Subcutaneous abdominal adipose tissue (tissue), 5 donors: ENCODE data around the gene IL15.

Experiments
- H3K27ac ChIP-seq: one replicate; pipeline ENCODE4 v1.7.0; 2013; ENCODE audit warnings: low read depth, mild to moderate bottlenecking, inconsistent platforms, low read length, moderate library complexity
- H3K27me3 ChIP-seq, 5 donors: one replicate each; pipeline ENCODE4 v1.7.0; 2013; ENCODE audit warnings: low read length in 5 of 5, inconsistent platforms in 1 of 5; ENCODE audit not compliant: control insufficient read depth in 5 of 5, insufficient read depth in 4 of 5
- H3K36me3 ChIP-seq, 5 donors: one replicate each; pipeline ENCODE4 v1.7.0; 2013; ENCODE audit warnings: low read length in 5 of 5; ENCODE audit not compliant: control insufficient read depth in 5 of 5, insufficient read depth in 5 of 5
- H3K4me1 ChIP-seq, 5 donors: one replicate each; pipeline ENCODE4 v1.7.0; 2013; ENCODE audit warnings: low read length in 5 of 5, mild to moderate bottlenecking in 3 of 5, moderate library complexity in 1 of 5; ENCODE audit not compliant: control insufficient read depth in 5 of 5, insufficient read depth in 5 of 5
- H3K4me3 ChIP-seq, 5 donors: one replicate each; pipeline ENCODE4 v1.7.0; 2013; ENCODE audit warnings: low read length in 5 of 5, low read depth in 1 of 5
- H3K9ac ChIP-seq, 5 donors: one replicate each; pipeline ENCODE4 v1.7.0; 2013; ENCODE audit warnings: low read length in 5 of 5, mild to moderate bottlenecking in 4 of 5, moderate library complexity in 3 of 5
- H3K9me3 ChIP-seq, 5 donors: one replicate each; pipeline ENCODE4 v1.7.0; 2013; ENCODE audit warnings: low read length in 5 of 5; ENCODE audit not compliant: control insufficient read depth in 5 of 5
- donor health status: healthy.
- donor health status: healthy.
- donor health status: healthy.
- donor health status: healthy.
- donor health status: healthy.

The IL15 gene

DNA sequence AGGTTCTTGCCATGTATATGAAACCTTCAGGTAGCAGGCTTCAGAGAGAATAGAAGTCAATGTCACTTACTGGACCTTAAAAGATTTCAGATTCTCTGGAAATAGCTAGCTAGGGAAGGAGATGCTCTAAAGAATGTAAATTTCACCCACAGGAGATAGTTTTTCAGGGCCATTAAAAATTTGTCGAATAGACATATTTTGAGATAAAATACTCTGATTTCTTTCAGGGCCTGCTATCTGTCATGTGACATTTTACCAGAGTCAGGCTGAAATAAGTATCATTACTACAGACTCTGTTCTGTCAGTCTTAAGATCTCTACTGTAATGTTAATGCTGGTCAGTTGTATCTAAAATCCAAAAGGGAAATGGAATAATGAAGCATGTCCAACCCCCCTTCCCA, 15.7 kb upstream of the IL15 start:
- no peaks in the 10 kb centered on the region for H3K27me3 ChIP-seq
- H3K27ac ChIP-seq, result no peak overlapping the region
- H3K4me1 ChIP-seq, result no peaks in the 10 kb centered on the region
- peaks cover 0 to under 1% (median 0%) of the 10 kb centered on the region in 5 donors for H3K9me3 ChIP-seq
- H3K9ac ChIP-seq, result no peak overlapping the region
- no peak overlapping the region for H3K4me3 ChIP-seq
- no peaks in the 10 kb centered on the region for H3K36me3 ChIP-seq

DNA sequence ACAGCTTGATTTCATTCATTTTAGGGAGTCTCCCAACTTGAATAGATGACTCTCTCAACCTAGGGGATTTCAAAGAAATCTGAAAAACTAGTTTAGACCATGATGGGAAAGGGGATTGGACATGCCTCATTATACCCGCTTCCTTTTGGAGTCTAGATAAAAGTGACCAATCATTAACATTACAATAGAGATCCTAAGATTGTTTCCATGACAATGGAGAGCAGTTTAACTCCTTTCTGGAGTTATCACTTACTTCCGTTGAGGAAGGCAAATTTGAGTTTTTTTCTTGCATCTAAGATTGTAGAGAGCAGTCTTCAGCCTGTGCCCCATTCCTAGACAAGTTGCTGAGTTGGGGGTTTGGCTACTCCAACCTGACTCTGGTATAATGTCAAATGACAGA, 11.4 kb upstream of the IL15 start:
- Histone ChIP-seq H3K4me3 (no peak overlapping the region), H3K4me1 (no peaks in the 10 kb centered on the region), H3K27ac (no peak overlapping the region), H3K36me3 (no peaks in the 10 kb centered on the region), H3K27me3 (no peaks in the 10 kb centered on the region), H3K9me3 (no peaks in the 10 kb centered on the region), H3K9ac (no peak overlapping the region)

DNA sequence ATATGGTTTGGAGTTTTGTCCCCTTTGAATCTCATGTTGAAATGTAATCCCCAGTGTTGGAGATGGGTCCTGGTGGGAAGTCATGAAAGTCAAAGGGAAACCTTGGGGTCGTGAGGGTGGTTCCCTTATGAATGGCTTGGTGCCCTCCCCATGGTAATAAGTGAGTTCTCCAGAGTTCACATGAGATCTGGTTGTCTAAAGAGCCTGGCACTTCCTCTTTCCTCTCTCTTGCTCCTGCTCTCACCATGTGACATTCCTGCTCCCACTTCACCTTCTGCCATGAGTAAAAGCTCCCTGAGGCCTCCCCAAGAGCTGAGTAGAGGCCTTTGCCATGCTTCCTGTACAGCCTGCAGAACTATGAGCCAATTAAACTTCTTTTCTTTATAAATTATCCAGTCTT, 5.5 kb upstream of the IL15 start:
- Histone ChIP-seq H3K9me3 (no peaks in the 10 kb centered on the region), H3K4me1 (peaks cover 0 to 3% (median 3%) of the 10 kb centered on the region in 5 donors), H3K27me3 (no peaks in the 10 kb centered on the region), H3K9ac (no peak overlapping the region), H3K4me3 (no peak overlapping the region), H3K36me3 (no peaks in the 10 kb centered on the region), H3K27ac (no peak overlapping the region)

DNA sequence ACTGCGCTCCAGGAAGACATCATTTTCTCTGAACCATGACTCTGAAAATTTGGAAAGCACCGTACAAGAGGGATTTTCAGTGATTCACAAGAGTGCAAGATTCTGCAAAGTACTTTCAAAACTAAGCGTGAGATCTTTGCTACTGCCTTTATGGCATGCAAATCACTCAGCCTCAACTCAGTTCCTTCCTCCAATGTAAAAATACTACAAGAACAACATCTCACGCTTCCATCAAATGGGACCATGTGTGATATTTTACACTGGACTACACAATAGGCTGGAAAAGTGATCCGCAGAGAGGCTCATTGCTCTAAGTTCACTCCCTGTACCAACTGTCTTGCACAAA, 674 bp upstream of the IL15 start:
- H3K4me1 ChIP-seq, result peaks cover 0 to 24% (median 21%) of the 10 kb centered on the region in 5 donors
- H3K36me3 ChIP-seq, result no peaks in the 10 kb centered on the region
- no peaks in the 10 kb centered on the region for H3K27me3 ChIP-seq
- H3K9ac ChIP-seq, result peak overlapping the region in 3 of 5 donors; percentile 87 to 90 (median 88)
- H3K9me3 ChIP-seq, result no peaks in the 10 kb centered on the region
- peak overlapping the region; percentile 71 for H3K27ac ChIP-seq
- peak overlapping the region; percentile 66 to 93 (median 91) for H3K4me3 ChIP-seq

DNA sequence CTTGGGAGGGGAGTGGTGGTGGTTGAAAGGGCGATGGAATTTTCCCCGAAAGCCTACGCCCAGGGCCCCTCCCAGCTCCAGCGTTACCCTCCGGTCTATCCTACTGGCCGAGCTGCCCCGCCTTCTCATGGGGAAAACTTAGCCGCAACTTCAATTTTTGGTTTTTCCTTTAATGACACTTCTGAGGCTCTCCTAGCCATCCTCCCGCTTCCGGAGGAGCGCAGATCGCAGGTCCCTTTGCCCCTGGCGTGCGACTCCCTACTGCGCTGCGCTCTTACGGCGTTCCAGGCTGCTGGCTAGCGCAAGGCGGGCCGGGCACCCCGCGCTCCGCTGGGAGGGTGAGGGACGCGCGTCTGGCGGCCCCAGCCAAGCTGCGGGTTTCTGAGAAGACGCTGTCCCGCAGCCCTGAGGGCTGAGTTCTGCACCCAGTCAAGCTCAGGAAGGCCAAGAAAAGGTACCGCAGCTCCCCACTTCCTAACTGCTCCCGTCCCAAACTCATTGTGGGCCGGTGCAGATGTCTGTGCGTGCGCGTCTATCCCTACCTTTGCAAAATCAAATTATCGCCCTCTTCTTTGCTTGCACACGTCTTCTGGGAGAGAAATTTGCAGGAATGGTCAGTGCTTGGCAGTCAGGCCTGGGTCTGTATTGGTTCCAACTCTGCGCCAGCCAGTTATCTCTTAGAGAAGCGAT, 533 bp downstream of the IL15 start:
- peaks cover 0 to 24% (median 21%) of the 10 kb centered on the region in 5 donors for H3K4me1 ChIP-seq
- H3K27me3 ChIP-seq, result no peaks in the 10 kb centered on the region
- H3K9ac ChIP-seq, result peak overlapping the region; percentile 66 to 90 (median 87)
- H3K4me3 ChIP-seq, result peak overlapping the region; percentile 87 to 93 (median 91)
- peak overlapping the region; percentile 71 for H3K27ac ChIP-seq
- H3K9me3 ChIP-seq, result no peaks in the 10 kb centered on the region
- H3K36me3 ChIP-seq, result no peaks in the 10 kb centered on the region

DNA sequence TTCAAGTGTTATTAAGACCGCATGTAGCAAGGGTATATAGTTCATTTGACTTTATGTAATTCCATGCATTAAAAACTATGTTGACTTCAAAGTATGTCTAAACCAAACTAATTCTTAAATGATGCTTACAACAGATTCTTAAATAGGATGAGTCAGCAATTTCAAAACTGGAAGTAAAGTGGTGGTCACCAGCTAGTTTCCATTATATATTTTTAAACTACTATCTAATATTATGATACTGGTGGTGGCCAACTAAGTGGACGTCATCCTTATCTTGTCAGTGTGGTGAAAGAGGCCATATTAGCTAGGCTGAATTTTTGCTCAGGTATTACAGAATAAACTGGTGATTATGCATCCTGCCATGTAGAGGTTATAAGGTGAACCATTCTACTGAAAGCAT, 1.2 kb downstream of the IL15 start:
- Histone ChIP-seq H3K4me1 (peaks cover 0 to 30% (median 21%) of the 10 kb centered on the region in 5 donors), H3K9ac (no peak overlapping the region), H3K27ac (peak overlapping the region; percentile 71), H3K27me3 (no peaks in the 10 kb centered on the region), H3K9me3 (no peaks in the 10 kb centered on the region), H3K4me3 (peak overlapping the region in 4 of 5 donors; percentile 83 to 93 (median 92)), H3K36me3 (no peaks in the 10 kb centered on the region)

DNA sequence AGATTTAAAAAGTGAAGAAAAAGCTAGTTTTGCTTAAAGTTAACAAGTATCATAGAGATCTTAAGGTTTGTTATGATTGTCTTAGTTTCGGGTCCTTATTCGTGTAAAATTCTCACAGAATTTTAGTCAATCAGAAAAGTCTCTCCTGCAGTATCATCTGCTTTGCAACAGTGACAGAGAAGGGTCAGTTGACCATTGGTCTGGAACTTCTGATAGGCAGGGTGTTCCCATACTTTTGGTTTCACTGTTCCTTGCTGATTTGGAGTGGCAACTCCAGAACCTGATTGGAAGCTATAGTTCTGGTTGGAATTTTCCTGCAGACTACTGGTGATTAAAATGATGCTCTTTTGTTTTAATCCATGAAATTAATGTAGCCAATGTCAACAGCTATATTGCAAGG, 1.8 kb downstream of the IL15 start:
- Histone ChIP-seq H3K36me3 (no peaks in the 10 kb centered on the region), H3K4me3 (peak overlapping the region in 1 of 5 donors; percentile 11), H3K27ac (no peak overlapping the region), H3K4me1 (peaks cover 0 to 31% (median 21%) of the 10 kb centered on the region in 5 donors), H3K9ac (no peak overlapping the region), H3K27me3 (no peaks in the 10 kb centered on the region), H3K9me3 (no peaks in the 10 kb centered on the region)

DNA sequence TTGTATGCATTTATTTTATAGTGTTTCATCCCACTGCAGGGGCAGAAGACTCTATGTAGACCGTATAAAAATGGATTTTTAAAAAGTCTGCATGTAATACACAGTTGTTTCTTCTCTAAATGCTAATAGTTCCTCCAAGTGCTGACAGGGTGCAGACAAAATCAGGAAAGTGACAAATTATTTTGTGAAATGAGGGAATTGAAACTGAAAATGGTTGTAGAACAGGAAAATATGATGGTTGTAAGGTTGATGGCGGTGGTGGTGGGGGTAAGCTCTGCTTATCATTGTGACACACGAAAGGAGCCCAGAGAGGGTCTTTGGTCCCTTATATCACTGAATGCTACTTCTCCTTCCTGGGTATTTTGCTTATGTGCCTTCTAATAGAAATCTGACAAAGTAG, 4.3 kb downstream of the IL15 start:
- H3K27ac ChIP-seq, result no peak overlapping the region

DNA sequence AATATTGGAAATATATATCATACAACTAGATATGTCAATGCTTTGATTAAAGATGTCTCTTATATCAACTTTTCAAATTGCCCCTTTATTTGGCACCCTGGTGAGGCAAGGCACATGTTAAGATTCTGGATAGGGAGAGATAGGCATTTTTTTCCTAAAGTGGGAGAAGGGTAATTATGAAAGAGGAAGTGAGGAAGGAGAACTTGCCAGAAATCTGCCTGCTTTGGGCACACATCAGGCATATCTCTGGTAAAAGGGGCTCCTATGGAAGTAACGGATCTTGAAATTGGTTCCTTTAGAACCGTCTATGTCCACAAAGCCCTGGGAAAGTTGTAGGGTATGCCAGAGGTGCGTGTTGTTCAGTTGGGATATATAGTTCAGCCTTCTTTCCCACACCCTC, 5.7 kb downstream of the IL15 start:
- H3K9me3 ChIP-seq, result no peaks in the 10 kb centered on the region
- H3K27ac ChIP-seq, result no peak overlapping the region
- H3K4me1 ChIP-seq, result peaks cover 0 to 19% (median 7%) of the 10 kb centered on the region in 5 donors
- no peak overlapping the region for H3K9ac ChIP-seq
- H3K4me3 ChIP-seq, result no peak overlapping the region
- no peaks in the 10 kb centered on the region for H3K27me3 ChIP-seq
- no peaks in the 10 kb centered on the region for H3K36me3 ChIP-seq

More for the DNA sequence above, 4.3 kb downstream of the IL15 start:
- Histone ChIP-seq H3K4me1 (peaks cover 0 to 29% (median 20%) of the 10 kb centered on the region in 5 donors), H3K9me3 (no peaks in the 10 kb centered on the region), H3K9ac (no peak overlapping the region), H3K27me3 (no peaks in the 10 kb centered on the region), H3K36me3 (no peaks in the 10 kb centered on the region), H3K4me3 (no peak overlapping the region)

DNA sequence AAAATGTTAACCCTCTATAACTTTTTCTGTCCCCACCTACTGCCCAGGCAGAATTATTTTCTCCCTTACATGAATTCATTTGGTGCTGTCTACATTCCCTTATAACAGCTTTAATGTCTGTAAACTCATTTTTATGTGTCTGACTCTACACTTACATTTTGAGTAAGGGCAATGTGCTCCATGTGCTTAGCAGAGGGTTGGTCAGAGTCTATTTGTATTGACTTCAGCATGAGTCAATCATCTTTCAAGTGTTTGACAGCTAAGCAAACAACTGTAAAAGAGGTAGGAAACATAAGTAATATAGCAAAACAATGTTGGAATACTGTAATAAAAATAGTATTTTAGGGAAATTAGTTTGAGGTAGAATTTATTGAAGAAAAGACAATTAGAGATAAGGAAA, 6.3 kb downstream of the IL15 start:
- Histone ChIP-seq H3K36me3 (no peaks in the 10 kb centered on the region), H3K27me3 (no peaks in the 10 kb centered on the region), H3K9ac (no peak overlapping the region), H3K27ac (no peak overlapping the region), H3K4me3 (no peak overlapping the region), H3K9me3 (no peaks in the 10 kb centered on the region), H3K4me1 (peaks cover 0 to 16% (median under 1%) of the 10 kb centered on the region in 5 donors)
